Fibroblast of peridontal ligament (primary cell): ENCODE measurements around the gene CSNK1A1L.
"Not testable (repeated sequence)": the region's sequence is repeated elsewhere in the genome, so short reads cannot be mapped to it uniquely, and the experiment has no call there.

Source experiments
- DNase-seq: peaks from one replicate; pipeline ENCODE4 v3.0.0-alpha.2; 2010; ENCODE audit errors: extremely low read depth

CSNK1A1L gene

DNA sequence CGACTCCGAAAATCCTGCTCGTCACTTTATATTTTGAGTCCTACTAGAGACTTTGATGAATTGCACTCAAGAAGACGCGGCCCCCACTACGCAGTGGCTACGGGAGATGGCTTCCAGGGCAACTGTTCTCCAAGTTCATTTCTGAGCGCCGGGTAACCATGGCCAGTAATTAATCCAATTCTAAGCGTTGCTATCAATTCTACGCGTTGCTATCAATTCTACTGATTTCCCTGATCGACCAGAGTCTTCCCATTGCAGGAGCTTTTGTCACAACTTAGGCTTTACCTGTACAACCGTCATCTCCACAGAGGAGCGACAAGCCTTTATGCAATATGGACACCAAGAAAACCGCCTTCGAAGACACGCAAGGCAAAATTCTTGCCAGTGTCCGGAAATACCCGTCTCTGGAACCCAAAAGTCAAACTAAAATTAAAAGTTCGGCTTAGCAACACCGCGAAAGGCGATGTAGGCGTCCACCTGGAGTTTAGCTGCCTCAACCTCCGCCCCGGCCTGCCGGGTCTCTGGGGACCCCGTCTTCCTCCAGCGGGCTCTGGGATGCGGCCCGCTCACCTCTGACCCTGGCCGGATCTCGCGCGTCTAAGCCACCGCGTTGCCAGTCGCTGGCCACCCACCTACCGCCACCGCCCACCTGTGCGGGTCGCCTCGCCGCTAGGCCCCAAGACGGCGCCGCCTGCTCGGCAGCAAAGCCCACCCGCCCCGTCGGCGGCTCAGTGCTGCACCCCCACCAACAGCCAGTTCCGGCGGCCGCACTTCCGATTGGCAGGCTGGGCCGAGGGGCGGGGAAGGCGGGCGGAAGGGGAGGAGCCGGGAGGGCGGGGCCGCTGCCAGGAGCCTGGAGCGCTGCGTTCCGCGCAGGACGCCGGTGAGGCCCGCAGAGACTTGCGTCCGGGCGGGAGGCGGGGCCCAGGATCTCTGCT, 46.3 kb downstream of the CSNK1A1L start, which contains the start of gene SUPT20H:
TSS of gene SUPT20H (minus strand) at position 779 of the 938 bp plus-strand sequence. CDS start 8,198 bp downstream, outside the sequence.
- peak; percentile 77 for DNase-seq

DNA sequence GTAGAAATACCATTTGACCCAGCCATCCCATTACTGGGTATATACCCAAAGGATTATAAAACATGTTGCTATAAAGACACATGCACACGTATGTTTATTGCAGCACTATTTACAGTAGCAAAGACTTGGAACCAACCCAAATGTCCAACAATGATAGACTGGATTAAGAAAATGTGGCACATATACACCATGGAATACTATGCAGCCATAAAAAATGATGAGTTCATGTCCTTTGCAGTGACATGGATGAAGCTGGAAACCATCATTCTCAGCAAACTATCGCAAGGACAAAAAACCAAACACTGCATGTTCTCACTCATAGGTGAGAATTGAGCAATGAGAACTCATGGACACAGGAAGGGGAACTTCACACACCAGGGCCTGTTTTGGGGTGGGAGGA, 49.2 kb downstream of the CSNK1A1L start:
- DNase-seq = not testable (repeated sequence)
